K562 (cell line): ENCODE results near the gene PPP2R5A. TPM values are rescaled to one million over a fixed set of nuclear protein-coding genes. Genes with fewer than 3 reads are reported as not detected.
"Not testable (repeated sequence)": the region's sequence is repeated elsewhere in the genome, so short reads cannot be mapped to it uniquely, and the experiment has no call there.

Source experiments
- ATAC-seq: fragments of 200-7000 bp; cut with Tn5 transposase; 3 replicates; pipeline ENCODE4 v1.9.1; 2020; ENCODE audit warnings: moderate library complexity
- BruUV-seq: library from RNA; stranded (reverse); fragments of 400-500 nt; replicated peaks from 2 replicates; lab custom pipeline; 2021; lab: Mats Ljungman, UMichigan
- CTCF ChIA-PET: fragments of 300-600 bp; formaldehyde crosslinking; extraction: SDS; loops from one replicate; lab custom pipeline; 2021; ENCODE audit warnings: low intra/inter-chr PET ratio; lab: Yijun Ruan, JAX
- POLR2A ChIA-PET: fragments of 300-600, 350-650 bp; sonication (Branson Sonifier 250); formaldehyde crosslinking; extraction: SDS; loops from one replicate; lab custom pipeline; 2021; ENCODE audit warnings: antibody characterized with exemption, inconsistent platforms; lab: Yijun Ruan, JAX
- DNase-seq, 4 experiments: peaks; one replicate each; pipeline versions ENCODE4 v3.0.0 to v3.0.0-alpha.2; 2011 to 2018; ENCODE audit warnings: low spot score in 3 of 4, mixed read lengths in 3 of 4; ENCODE audit errors: extremely low read depth in 1 of 4
- FAIRE-seq: peaks from 2 replicates; lab custom pipeline; 2011; peaks lifted over from hg19 to GRCh38; lab: Jason Lieb, UNC
- H2AFZ ChIP-seq: 2 replicates; pipeline ENCODE4 v1.6.0; 2011; ENCODE audit warnings: low read depth, low read length, control low read depth, inconsistent platforms
- H3K27ac ChIP-seq: fragments of 200-600 bp; 3 replicates; pipeline ENCODE4 v1.8.0; 2011; ENCODE audit warnings: low read depth, mild to moderate bottlenecking, control low read depth, inconsistent platforms, low read length, moderate library complexity, mixed read lengths; ENCODE audit errors: extremely low read depth
- H3K27me3 ChIP-seq, 2 experiments: fragments of 300-600 bp in 1 of 2; 2 replicates in 1 of 2; 3 replicates in 1 of 2; pipeline versions ENCODE4 v1.6.0 to v1.8.0; 2011; ENCODE audit warnings: inconsistent platforms in 2 of 2, low read length in 2 of 2, mild to moderate bottlenecking in 1 of 2, mixed read lengths in 1 of 2, moderate library complexity in 1 of 2; ENCODE audit not compliant: control insufficient read depth in 2 of 2, insufficient read depth in 2 of 2
- H3K36me3 ChIP-seq: fragments of 300-600 bp; 3 replicates; pipeline ENCODE4 v1.8.0; 2011; ENCODE audit warnings: mild to moderate bottlenecking, low read length, inconsistent platforms; ENCODE audit not compliant: control insufficient read depth, insufficient read depth
- H3K4me1 ChIP-seq, 2 experiments: fragments of 200-600 bp in 1 of 2; replicated peaks in 1 of 2; 2 replicates in 1 of 2; 3 replicates in 1 of 2; pipeline versions ENCODE4 v1.5.1 to v1.8.0; 2011; ENCODE audit warnings: inconsistent platforms in 2 of 2, low read length in 2 of 2, mild to moderate bottlenecking in 1 of 2, mixed read lengths in 1 of 2, moderate library complexity in 1 of 2; ENCODE audit not compliant: control insufficient read depth in 2 of 2, insufficient read depth in 2 of 2
- H3K4me2 ChIP-seq: 2 replicates; pipeline ENCODE4 v1.6.1; 2011; ENCODE audit warnings: low read length, control low read depth, inconsistent platforms, mixed read lengths; ENCODE audit not compliant: insufficient read depth
- H3K4me3 ChIP-seq: fragments of 200-600 bp; sonication (generic), shearing (Covaris generic); 2 replicates; pipeline ENCODE4 v1.5.1; 2016; ENCODE audit warnings: control low read depth, inconsistent platforms
- H3K79me2 ChIP-seq: fragments of 200-600 bp; 3 replicates; pipeline ENCODE4 v1.8.0; 2011; ENCODE audit warnings: low read length, inconsistent platforms; ENCODE audit not compliant: control insufficient read depth, insufficient read depth
- H3K9ac ChIP-seq, 2 experiments: 2 replicates each; pipeline versions ENCODE4 v1.6.0 to v1.6.1; 2011; ENCODE audit warnings: low read depth in 2 of 2, low read length in 2 of 2, control low read depth in 1 of 2, inconsistent platforms in 1 of 2, mild to moderate bottlenecking in 1 of 2, mixed read lengths in 1 of 2; ENCODE audit not compliant: insufficient read depth in 1 of 2
- H3K9me1 ChIP-seq: one replicate; pipeline ENCODE4 v1.6.0; 2011; ENCODE audit warnings: inconsistent platforms, mild to moderate bottlenecking, low read length, moderate library complexity; ENCODE audit not compliant: control insufficient read depth, insufficient read depth
- H3K9me3 ChIP-seq: replicated peaks from 2 replicates; pipeline ENCODE4 v1.5.1; 2011; ENCODE audit warnings: low read depth, low read length, inconsistent platforms; ENCODE audit not compliant: control insufficient read depth, insufficient read depth
- H4K20me1 ChIP-seq: replicated peaks from 2 replicates; pipeline ENCODE4 v1.6.1; 2011; ENCODE audit warnings: low read length, inconsistent platforms, mixed read lengths; ENCODE audit not compliant: control insufficient read depth, insufficient read depth
- KDM1A ChIP-seq, 2 experiments: fragments of 450-650 bp; IDR thresholded peaks; 2 replicates each; pipeline ENCODE4 v1.6.1; 2016; ENCODE audit warnings: mild to moderate bottlenecking in 2 of 2
- NFIC ChIP-seq: fragments of 450-650 bp; IDR thresholded peaks from 2 replicates; pipeline ENCODE4 v1.6.1; 2017; ENCODE audit warnings: mild to moderate bottlenecking, inconsistent platforms
- ZNF561 ChIP-seq: fragments of 450-650 bp; formaldehyde crosslinking; conservative IDR thresholded peaks from 2 replicates; pipeline ENCODE4 v1.4.0; 2020; ENCODE audit warnings: mild to moderate bottlenecking, moderate library complexity
- WGBS: fragments of 100-300 bp; shearing (Covaris generic); methylation state at CpG from one replicate; pipeline ENCODE4 v1.1.6; 2016; ENCODE audit warnings: low coverage, mixed read lengths; ENCODE audit not compliant: insufficient coverage; ENCODE audit errors: missing lambda C conversion rate; 5-methylcytosine and 5-hydroxymethylcytosine counted together
- in situ Hi-C: fragments of 300-500 bp; cut with MboI; formaldehyde crosslinking; loops from 4 replicates; pipeline ENCODE4 v1.15.0; 2018; ENCODE audit warnings: inconsistent platforms, mixed read lengths
- intact Hi-C: fragments of 100-400 bp; cut with micrococcal nuclease; formaldehyde crosslinking; loops from 2 replicates; pipeline ENCODE4 v1.14.2; 2022
- polyA plus RNA-seq, 8 experiments: library from polyadenylated mRNA; depleted of rRNA in 4 of 8; stranded (reverse) in 5 of 8; unstranded in 3 of 8; fragments of >200 nt; fragmentation: Nextera tagmentation in 2 of 8; fragmentation: Illumina TruSeq in 1 of 8; extraction: Ambion mirVana in 2 of 8; extraction: Trizol in 1 of 8; gene quantifications; 2 replicates each; pipeline versions ENCODE4 v1.2.1 to v1.2.3, GENCODE V29; 2011 to 2014; ENCODE audit warnings: inconsistent platforms in 1 of 8, missing spikeins in 1 of 8
- total RNA-seq, 7 experiments: library from RNA; depleted of rRNA in 6 of 7; stranded (reverse); fragments of >200 nt in 6 of 7; fragmentation: Illumina TruSeq in 2 of 7; extraction: Trizol in 2 of 7; gene quantifications; 2 replicates each; pipeline versions ENCODE4 v1.2.1 to v1.2.3, GENCODE V29; 2011 to 2021; ENCODE audit warnings: low replicate concordance in 1 of 7

The PPP2R5A gene
- total and polyA plus RNA-seq, 9 of the 15 experiments (the other 6 are each of a cell fraction or from before 2014, with no cell fraction given), result 26.9 to 106 (median 64.3) TPM

DNA sequence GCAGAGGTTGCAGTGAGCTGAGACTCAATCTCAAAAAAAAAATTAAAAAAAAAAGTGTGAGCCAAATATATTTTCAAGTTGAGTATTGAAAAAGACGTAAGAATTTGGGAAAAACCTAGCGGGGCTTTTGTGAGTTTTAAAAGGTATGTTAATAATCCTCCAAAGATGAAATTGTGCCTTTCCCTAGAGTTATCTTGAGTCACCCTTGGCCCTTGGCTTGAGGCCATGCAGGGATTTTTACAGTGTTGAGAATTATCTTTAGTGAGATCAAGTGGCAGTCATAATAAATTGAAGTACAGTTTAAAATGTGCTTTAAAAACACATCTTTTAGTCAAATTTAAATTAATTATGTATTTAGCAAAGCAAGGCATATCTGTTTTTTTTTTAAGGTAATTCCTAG is 32.7 kb downstream of the PPP2R5A start:
- ATAC-seq (no peak), FAIRE-seq (no peak), DNase-seq (no peak)
- H3K9ac ChIP-seq, result no peak overlapping the region
- POLR2A ChIA-PET, result no interaction called here
- H3K27ac ChIP-seq, result no peak overlapping the region
- no TSS peak for BruUV-seq
- no peak overlapping the region for H3K4me3 ChIP-seq
- CTCF ChIA-PET, result no interaction called here
- no peak overlapping the region for H3K4me2 ChIP-seq
- no peaks in the 10 kb centered on the region for H4K20me1 ChIP-seq
- peaks cover 15% of the 10 kb centered on the region; the same call in 2 of the 3 replicates for H3K36me3 ChIP-seq
- no peaks in the 10 kb centered on the region for H3K9me1 ChIP-seq
- intact Hi-C loops (no loop called here), in situ Hi-C loops (no loop called here)
- H3K4me1 ChIP-seq, result no peaks in the 10 kb centered on the region
- H3K79me2 ChIP-seq, result peaks cover 63% of the 10 kb centered on the region
- H3K9me3 ChIP-seq, result no peaks in the 10 kb centered on the region
- no peak for TF ChIP-seq ZNF561
- peak; percentile 31; the same call in 1 of the 2 replicates for TF ChIP-seq NFIC
- 0 out of 4 replicates have a peak, but pooled peaks of 1 of the 2 experiments have one; percentile 16 for TF ChIP-seq KDM1A (IDR thresholded peaks at IDR 0.05)
- H2AFZ ChIP-seq, result no peak overlapping the region
- H3K27me3 ChIP-seq, result no peaks in the 10 kb centered on the region
- WGBS, result 83% methylated on average over 2 of the region's 2 CpGs

DNA sequence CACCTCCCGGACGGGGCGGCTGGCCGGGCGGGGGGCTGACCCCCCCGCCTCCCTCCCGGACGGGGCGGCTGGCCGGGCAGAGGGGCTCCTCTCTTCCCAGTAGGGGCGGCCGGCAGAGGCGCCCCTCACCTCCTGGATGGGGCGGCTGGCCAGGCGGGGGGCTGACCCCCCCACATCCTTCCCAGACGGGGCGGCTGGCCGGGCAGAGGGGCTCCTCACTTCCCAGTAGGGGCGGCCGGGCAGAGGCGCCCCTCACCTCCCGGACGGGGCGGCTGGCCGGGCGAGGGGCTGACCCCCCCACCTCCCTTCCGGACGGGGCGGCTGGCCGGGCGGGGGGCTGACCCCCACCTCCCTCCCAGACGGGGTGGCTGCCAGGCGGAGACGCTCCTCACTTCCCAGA is 35.8 kb downstream of the PPP2R5A start:
- DNase-seq, FAIRE-seq, POLR2A ChIA-PET, H3K4me3 ChIP-seq, H4K20me1 ChIP-seq, ATAC-seq, in situ Hi-C loops, H3K27ac ChIP-seq, H3K9me1 ChIP-seq, intact Hi-C loops, H3K4me2 ChIP-seq, H3K36me3 ChIP-seq, H3K4me1 ChIP-seq, BruUV-seq, CTCF ChIA-PET, H3K9ac ChIP-seq, H2AFZ ChIP-seq, H3K9me3 ChIP-seq, H3K27me3 ChIP-seq: not testable (repeated sequence)
- WGBS, result 100% methylated on average over 1 of the region's 34 CpGs
- peaks cover 59% of the 10 kb centered on the region for H3K79me2 ChIP-seq
